GM18508 (cell line): ENCODE data around the gene GPR85.
A peak's percentile ranks its signal among the peaks of the same experiment; 100 is the strongest.
"Not testable (repeated sequence)": the region's sequence is repeated elsewhere in the genome, so short reads cannot be mapped to it uniquely, and the experiment has no call there.

ENCODE experiments used
- ATAC-seq: cut with Tn5 transposase; IDR thresholded peaks from one replicate; pipeline ENCODE4 v1.9.1; 2021; ENCODE audit warnings: moderate number of reproducible peaks; ENCODE audit not compliant: insufficient read depth, unreplicated experiment

The GPR85 gene

DNA sequence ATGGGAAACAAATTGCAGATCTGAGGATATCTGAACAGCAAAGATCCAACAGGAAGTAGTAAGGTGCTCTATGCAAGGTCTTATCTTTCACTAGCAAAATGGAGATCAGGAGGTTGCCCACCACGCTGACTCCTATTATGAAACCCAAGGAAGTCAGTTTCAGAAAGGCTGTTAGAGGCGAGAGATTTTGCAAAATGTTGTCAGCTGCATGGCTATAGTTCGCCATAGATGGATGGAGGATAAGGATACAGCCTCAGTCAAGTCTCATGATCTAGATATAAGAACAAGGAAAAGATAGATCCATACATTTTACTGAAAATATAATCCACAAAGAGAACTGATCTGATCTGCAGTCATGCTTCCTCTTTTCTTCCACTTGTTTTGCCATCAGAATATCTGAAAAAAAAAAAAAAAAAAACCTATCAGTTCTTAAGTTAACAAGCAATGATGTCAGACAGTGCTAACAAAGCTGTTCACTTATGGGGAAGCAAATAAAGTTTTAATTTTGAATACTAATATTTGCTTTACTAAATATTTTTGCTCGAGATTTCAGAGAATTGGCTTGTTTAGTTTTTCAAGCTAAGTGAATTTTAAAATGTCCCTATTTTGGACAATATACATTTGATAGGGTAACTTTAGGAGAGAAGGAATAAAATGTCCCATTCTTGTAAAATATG is 2.0 kb downstream of the GPR85 start:
- ATAC-seq = no peak

DNA sequence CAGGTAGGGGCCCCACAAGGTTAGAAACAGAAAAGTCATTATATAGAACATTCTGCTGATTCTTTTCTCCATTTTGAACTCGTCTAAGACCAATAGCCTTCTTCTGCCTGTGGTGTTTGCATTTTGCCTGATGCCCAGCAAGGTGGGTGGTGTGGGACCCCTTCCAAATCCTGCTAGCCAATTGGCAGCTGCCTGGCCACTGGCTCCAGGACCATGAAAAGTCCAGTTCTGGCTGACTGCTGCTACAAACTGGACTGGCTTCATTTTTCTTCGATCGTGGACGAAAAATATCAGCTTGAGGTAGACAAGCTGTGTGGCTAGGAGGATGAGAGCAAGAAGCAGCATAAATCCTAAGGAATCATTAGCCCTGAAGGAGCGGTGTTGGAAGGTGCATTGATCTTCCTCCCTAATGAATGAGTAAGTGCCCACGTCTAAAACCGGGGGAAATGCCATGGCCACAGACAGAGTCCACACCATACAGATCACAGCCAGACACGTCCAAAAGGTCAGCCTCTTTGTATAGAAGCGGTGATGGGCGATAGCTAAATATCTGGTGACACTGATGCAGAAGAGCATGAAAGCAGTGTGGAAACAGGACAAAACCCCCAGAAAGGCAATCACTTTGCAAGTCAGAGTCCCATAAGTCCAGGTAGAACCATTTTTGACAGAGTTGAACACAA is 2.7 kb downstream of the GPR85 start:
- no peak for ATAC-seq

DNA sequence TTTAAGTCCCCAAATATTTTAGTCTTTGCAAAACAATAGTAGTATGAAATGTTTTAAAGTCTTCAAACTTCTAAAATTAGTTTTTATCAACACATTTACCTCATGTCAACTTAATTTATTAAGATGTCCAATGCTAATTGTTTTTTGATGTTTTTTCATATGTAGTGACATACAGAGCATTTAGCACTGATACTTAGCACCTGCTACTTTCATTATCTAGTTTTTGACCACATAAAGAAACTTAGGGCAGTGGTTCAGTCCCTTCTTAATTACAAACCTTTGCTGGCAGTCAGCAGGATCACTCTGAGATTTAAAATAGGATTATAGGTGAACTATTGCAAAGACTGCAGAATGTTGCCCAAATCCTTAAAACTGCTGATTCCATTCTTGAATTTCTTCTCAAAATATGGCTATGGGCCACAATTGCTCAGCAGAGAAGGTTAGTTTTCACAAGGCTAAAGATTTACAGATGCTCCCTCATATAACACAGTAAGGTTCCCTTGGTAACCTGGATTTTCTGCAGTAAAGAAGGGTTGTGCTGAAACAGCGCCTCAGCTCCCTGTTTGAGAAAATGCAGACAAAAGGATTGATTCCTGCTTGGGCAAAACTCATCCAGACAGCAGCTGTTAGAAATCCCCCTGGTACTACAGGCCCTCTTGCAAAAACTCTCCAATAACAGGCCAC is 3.4 kb downstream of the GPR85 start:
- peak; percentile 49 for ATAC-seq

DNA sequence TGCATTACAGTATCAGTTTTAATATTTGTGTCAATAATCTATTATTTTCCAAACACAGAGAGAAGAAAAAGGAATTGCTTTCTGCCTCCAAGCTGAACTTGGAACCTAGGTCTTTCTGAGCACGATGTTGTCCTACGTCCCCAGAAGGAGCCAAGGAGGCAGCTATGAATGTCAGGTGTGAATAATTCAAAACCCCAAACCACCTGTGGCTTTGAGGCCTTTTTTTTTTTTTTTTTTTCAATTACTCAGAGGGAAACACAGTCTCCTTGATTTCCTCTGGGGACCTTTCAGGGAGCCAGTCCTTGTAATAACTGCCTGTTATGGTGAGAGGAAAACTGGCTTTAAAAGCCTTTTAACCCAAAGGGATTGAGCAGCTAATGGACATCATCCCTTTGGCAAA is 8.3 kb downstream of the GPR85 start:
- no peak for ATAC-seq

DNA sequence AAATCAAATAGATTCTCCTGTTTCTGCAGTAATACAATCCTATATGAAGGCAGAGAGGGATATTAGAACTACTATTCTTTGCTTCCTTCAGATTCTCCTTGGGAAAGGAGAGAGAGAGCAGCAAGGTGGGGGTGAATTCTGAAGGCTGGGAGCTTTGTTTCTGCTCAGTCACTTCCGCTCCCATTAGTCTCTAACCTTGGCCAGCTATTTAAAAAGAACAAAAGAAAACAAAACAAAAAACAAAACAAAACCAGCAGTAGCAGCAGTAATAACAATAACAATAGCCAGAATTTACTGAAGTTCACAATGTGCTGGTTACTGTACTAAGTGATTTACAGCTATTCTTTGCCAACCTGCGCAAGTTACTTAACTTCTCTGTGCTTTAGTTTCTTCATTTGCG is 9.9 kb downstream of the GPR85 start:
- ATAC-seq = no peak

DNA sequence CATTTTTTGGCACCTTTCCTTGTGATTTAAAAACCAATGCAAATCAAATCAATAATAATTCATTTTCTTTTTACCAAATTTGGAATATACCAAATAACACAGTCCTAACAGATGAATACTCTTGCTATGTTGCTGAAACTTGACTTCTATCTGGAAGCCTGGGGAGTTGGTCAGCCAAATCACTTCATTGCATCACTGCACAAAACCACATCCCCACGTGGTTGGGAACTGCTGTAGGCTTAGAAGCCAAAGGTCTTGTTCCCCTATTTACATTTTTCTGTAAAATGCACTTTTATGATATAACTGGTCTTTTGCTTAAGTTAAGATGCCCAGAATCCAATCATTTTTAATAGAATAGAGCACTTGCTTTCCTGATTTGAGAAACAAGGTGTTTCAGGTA is 15.2 kb downstream of the GPR85 start:
- ATAC-seq = no peak

DNA sequence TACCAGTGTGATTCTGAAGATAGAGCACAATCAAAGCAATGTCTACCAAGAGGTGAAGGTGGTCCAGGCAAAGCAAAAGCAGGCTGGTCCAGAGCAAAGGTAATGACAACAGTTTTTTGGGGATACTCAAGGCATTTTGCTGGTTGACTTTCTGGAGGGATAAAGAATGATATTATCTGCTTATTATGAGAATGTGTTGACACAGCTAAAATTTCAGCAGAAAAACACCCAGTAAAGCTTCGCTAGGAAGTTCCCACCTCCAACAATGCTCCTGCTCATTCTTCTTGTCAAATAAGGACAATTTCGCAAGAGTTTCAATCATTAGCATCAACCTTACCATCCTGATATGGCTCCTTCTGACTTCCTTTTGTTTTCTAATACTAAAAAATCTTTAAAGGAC is 24.1 kb downstream of the GPR85 start:
- no peak for ATAC-seq

DNA sequence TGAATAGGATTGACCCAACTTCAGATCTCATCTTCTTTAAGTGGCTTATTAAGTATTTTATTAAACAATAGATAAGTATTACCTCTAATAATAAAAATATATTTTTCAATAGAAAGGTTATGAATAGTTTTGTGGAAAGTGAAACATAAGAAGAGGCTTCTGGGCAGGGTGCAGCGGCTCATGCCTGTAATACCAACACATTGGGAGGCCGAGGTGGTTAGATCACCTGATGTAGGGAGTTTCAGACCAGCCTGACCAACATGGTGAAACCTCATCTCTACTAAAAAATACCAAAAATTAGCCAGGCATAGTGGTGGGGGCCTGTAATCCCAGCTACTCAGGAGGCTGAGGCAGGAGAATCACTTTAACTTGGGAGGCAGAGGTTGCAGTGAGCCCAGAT is 26.5 kb downstream of the GPR85 start:
- peak; percentile 79 for ATAC-seq

DNA sequence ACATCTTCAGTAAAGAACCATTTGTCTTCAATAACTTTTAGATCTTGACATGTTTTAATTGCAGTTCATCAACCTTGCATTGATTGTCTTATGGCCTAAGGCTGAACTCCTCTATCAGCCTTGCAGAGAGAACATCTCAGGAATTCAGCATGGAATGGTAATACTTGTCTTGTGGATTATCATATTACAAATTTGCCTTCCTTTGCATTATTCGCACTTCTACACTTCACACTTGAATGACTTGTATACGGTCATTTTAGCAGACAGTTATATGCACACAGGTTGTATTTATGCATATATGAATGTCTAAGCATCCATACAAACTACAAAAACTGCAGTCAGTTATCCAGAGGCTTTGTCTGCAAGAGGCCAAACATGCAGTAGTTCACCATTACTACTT is 31.7 kb downstream of the GPR85 start:
- ATAC-seq = no peak

DNA sequence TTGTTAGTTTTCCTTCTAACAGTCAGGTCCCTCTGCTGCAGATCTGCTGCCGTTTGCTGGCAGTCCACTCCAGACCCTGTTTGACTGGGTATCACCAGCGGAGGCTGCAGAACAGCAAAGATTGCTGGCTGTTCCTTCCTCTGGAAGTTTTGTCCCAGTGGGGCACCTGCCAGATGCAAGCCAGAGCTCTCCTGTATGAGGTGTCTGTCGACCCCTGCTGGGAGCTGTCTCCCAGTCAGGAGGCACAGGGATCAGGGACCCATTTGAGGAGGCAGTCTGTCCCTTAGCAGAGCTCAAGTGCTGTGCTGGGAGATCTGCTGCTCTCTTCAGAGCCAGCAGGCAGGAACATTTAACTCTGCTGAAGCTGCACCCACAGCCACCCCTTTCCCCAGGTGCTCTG is 32.4 kb downstream of the GPR85 start:
- ATAC-seq = not testable (repeated sequence)

DNA sequence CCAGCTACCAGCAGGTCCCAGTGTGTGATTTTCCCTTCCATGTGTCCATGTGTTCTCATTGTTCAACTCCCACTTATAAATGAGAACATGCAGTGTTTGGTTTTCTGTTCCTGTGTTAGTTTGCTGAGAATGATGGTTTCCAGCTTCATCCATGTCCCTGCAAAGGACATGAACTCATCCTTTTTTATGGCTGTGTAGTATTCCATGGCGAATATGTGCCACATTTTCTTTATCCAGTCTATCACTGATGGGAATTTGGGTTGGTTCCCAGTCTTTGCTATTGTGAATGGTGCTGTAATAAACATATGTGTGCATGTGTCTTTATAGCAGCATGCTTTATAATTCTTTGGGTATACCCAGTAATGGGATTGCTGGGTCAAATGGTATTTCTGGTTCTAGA is 37.4 kb downstream of the GPR85 start:
- not testable (repeated sequence) for ATAC-seq

DNA sequence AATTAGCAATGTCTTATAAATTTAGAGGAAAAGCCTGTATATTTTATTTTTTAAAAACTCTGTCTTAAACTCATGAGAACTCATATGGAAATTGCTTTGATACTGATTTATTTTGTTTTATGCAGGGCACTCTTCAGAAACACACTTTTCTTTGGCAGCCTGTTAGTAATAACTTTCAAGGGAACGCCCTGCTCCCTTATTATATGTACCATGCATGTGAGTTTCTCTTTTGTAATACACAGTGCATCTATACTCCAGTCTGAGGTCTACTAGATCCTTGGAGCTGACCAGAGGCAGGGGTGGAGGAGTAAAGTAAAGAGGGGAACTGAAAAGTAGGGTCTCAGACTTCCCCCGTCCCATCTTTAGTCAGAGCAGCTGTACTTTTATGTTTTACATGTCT is 40.2 kb downstream of the GPR85 start:
- no peak for ATAC-seq

DNA sequence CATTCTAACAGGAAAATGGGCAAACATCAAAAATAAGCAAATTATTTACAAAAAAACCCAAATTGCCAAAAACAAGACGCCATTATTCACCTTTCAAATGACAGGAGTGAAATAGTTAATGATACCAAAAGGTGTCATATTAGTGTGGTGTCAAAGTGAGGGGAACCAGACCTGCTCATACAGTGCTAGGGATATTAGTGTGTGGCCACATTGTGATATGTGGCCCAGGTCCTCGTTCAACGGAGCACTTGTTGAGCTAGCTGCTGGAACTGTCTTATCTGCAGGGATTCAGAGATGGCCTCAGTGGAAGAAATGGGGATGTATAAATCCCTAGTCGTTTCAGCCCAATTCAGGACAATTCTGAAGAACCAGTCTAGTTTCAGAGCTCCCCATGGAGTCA is 41.2 kb downstream of the GPR85 start:
- ATAC-seq = no peak

DNA sequence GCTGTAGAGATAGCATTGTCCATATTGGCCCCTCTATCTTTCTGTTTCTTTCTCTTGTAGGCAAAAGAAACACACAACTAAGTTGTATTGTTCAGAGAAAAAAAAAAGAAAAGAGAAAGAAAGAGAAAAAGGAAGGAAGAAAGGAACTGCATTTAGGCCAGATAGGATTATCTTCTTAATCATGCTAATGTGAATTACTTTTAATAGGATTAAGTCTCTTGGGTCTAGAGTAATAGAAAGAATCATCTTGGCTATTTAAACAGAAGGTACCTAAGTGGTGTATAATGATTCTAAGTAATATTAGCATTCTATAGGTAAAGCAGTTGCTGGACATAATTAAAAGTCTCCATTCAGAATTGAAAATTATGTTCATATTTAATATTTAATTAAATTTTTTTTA is 42.2 kb downstream of the GPR85 start:
- ATAC-seq = no peak

DNA sequence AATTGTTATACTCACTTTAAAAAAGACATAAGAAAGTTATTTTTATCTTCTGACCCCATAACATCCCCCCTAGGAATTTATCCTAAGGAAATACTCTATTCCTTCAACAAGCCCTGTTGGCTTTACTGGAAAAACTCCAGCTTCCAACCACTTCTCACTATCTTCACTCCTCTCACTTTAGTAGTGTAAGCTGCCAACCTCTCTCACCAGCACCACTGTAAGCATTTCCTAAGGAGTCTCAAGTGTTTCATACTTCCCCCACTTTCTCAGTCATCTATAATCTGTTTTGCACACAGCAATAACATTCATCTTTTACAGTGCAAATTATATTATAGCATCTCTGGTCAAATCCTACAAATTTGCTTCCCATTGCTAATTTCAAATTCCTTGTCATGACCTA is 45.8 kb downstream of the GPR85 start:
- no peak for ATAC-seq

DNA sequence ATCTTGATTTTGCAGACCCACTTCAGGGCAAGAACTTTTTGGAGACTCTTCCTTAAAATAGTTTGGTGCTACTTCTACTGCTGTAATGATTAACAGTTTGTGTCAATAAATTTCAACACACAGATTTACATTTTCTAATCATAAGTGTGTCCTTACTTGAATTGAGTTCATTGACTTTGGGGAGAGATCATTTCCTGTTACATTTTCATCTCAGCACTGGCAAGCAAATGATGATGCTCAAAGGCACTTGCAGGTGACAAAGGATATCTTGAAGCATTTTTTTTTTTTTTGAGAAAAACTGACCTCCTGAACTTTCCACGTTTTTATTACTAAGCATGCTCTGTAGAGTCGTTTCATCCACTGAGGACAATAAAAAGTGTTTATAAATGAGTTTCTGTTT is 52.7 kb downstream of the GPR85 start:
- ATAC-seq = no peak
